AG09309 (cell line): ENCODE data around the gene ADGRF4.

Source experiments
- DNase-seq: peaks from one replicate; pipeline ENCODE4 v3.0.0-alpha.2; 2010; ENCODE audit warnings: low read depth
- H3K4me3 ChIP-seq: 2 replicates; pipeline ENCODE4 v1.5.1; 2011; ENCODE audit warnings: mild to moderate bottlenecking, low read depth, low read length, moderate library complexity; ENCODE audit not compliant: control insufficient read depth
- TF ChIP-seq, protein P1 (sequence below): IDR thresholded peaks from 2 replicates; pipeline ENCODE4 v1.5.1; 2011; ENCODE audit warnings: mild to moderate bottlenecking, low read depth, low read length, inconsistent platforms; ENCODE audit not compliant: insufficient read depth, control insufficient read depth; ENCODE audit errors: missing control alignments

ADGRF4 gene

DNA sequence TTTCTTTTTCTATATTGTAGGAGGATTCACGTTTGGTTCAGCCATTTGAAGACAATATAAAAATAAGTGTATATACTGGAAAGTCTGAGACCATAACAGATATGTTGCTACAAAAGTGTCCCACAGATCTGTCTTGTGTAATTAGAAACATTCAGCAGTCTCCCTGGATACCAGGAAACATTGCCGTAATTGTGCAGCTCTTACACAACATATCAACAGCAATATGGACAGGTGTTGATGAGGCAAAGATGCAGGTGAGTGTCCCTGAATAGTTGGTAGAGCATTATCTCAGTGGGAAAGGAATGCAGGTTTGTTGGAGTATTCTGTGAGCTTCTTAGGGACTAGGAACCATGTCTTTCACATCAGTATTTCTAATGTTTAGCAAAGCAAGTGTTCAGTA is 18.3 kb upstream of the ADGRF4 start:
- no peak overlapping the region for H3K4me3 ChIP-seq
- no peak for DNase-seq
- TF ChIP-seq, protein P1, sequence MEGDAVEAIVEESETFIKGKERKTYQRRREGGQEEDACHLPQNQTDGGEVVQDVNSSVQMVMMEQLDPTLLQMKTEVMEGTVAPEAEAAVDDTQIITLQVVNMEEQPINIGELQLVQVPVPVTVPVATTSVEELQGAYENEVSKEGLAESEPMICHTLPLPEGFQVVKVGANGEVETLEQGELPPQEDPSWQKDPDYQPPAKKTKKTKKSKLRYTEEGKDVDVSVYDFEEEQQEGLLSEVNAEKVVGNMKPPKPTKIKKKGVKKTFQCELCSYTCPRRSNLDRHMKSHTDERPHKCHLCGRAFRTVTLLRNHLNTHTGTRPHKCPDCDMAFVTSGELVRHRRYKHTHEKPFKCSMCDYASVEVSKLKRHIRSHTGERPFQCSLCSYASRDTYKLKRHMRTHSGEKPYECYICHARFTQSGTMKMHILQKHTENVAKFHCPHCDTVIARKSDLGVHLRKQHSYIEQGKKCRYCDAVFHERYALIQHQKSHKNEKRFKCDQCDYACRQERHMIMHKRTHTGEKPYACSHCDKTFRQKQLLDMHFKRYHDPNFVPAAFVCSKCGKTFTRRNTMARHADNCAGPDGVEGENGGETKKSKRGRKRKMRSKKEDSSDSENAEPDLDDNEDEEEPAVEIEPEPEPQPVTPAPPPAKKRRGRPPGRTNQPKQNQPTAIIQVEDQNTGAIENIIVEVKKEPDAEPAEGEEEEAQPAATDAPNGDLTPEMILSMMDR: no peak

- H3K4me3 ChIP-seq: no peak overlapping the region
- DNase-seq: no peak
- TF ChIP-seq, protein P1: no peak
Observed at GRCh38 chr6:47680724-47681123, 17.7 kb upstream of the ADGRF4 start.

- DNase-seq: no peak
- TF ChIP-seq, protein P1: no peak
- no peak overlapping the region for H3K4me3 ChIP-seq
Observed at GRCh38 chr6:47681201-47681990, 17.0 kb upstream of the ADGRF4 start.

- TF ChIP-seq, protein P1: no peak
- DNase-seq: no peak
- no peak overlapping the region for H3K4me3 ChIP-seq
Observed at GRCh38 chr6:47686411-47686810, 12.0 kb upstream of the ADGRF4 start.

GRCh38 chr6:47687432-47687831 is 10.9 kb upstream of the ADGRF4 start:
- DNase-seq: no peak
- no peak overlapping the region for H3K4me3 ChIP-seq
- TF ChIP-seq, protein P1: no peak

- no peak overlapping the region for H3K4me3 ChIP-seq
- DNase-seq: no peak
- TF ChIP-seq, protein P1: no peak
Observed at GRCh38 chr6:47690214-47690613, 8.2 kb upstream of the ADGRF4 start.
